Parathyroid adenoma (tissue), 2 donors: ENCODE results near the gene SLC6A12.
A peak's percentile ranks its signal among the peaks of the same experiment; 100 is the strongest.

Source experiments
- H2AFZ ChIP-seq: fragments of 300-600 bp; sonication (generic); one replicate; pipeline ENCODE4 v1.7.0; 2017; ENCODE audit warnings: antibody characterized with exemption, mild to moderate bottlenecking
- H3K27ac ChIP-seq: fragments of 300-600 bp; sonication (generic); one replicate; pipeline ENCODE4 v1.7.0; 2017
- H3K27me3 ChIP-seq: fragments of 300-600 bp; sonication (generic); one replicate; pipeline ENCODE4 v1.7.0; 2017; ENCODE audit warnings: low read length; ENCODE audit not compliant: control insufficient read depth, insufficient read depth
- H3K36me3 ChIP-seq: fragments of 300-600 bp; sonication (generic); one replicate; pipeline ENCODE4 v1.7.0; 2017; ENCODE audit warnings: low read length; ENCODE audit not compliant: control insufficient read depth, insufficient read depth
- H3K4me1 ChIP-seq: fragments of 300-600 bp; sonication (generic); one replicate; pipeline ENCODE4 v1.7.0; 2017; ENCODE audit warnings: control low read depth
- H3K4me2 ChIP-seq: fragments of 300-600 bp; sonication (generic); one replicate; pipeline ENCODE4 v1.7.0; 2017; ENCODE audit warnings: low read length
- H3K4me3 ChIP-seq: fragments of 300-600 bp; sonication (generic); one replicate; pipeline ENCODE4 v1.7.0; 2017; ENCODE audit warnings: low read depth, low read length
- H3K79me2 ChIP-seq: fragments of 300-600 bp; sonication (generic); one replicate; pipeline ENCODE4 v1.7.0; 2017; ENCODE audit warnings: control low read depth
- H3K9ac ChIP-seq: fragments of 300-600 bp; sonication (generic); one replicate; pipeline ENCODE4 v1.7.0; 2017; ENCODE audit warnings: mild to moderate bottlenecking
- H3K9me3 ChIP-seq: fragments of 300-600 bp; sonication (generic); one replicate; pipeline ENCODE4 v1.7.0; 2017; ENCODE audit warnings: low read length; ENCODE audit not compliant: control insufficient read depth
- TF ChIP-seq, protein P1 (sequence below): fragments of 300-600 bp; sonication (generic); IDR thresholded peaks from one replicate; pipeline ENCODE4 v1.7.0; 2017; ENCODE audit warnings: antibody characterized with exemption, mild to moderate bottlenecking
- donor health status: primary hyperparathyroidism.

SLC6A12 gene

GRCh38 chr12:148676-149416 is 65.1 kb downstream of the SLC6A12 start:
- no peak overlapping the region for H2AFZ ChIP-seq
- no peak overlapping the region for H3K27ac ChIP-seq
- H3K9ac ChIP-seq, result no peak overlapping the region
- TF ChIP-seq, protein P1, sequence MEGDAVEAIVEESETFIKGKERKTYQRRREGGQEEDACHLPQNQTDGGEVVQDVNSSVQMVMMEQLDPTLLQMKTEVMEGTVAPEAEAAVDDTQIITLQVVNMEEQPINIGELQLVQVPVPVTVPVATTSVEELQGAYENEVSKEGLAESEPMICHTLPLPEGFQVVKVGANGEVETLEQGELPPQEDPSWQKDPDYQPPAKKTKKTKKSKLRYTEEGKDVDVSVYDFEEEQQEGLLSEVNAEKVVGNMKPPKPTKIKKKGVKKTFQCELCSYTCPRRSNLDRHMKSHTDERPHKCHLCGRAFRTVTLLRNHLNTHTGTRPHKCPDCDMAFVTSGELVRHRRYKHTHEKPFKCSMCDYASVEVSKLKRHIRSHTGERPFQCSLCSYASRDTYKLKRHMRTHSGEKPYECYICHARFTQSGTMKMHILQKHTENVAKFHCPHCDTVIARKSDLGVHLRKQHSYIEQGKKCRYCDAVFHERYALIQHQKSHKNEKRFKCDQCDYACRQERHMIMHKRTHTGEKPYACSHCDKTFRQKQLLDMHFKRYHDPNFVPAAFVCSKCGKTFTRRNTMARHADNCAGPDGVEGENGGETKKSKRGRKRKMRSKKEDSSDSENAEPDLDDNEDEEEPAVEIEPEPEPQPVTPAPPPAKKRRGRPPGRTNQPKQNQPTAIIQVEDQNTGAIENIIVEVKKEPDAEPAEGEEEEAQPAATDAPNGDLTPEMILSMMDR, result no peak
- H3K4me1 ChIP-seq, result peaks cover 55% of the 10 kb centered on the region
- no peaks in the 10 kb centered on the region for H3K79me2 ChIP-seq
- H3K36me3 ChIP-seq, result no peaks in the 10 kb centered on the region
- no peaks in the 10 kb centered on the region for H3K9me3 ChIP-seq
- H3K4me2 ChIP-seq, result no peak overlapping the region
- no peak overlapping the region for H3K4me3 ChIP-seq
- no peaks in the 10 kb centered on the region for H3K27me3 ChIP-seq

DNA sequence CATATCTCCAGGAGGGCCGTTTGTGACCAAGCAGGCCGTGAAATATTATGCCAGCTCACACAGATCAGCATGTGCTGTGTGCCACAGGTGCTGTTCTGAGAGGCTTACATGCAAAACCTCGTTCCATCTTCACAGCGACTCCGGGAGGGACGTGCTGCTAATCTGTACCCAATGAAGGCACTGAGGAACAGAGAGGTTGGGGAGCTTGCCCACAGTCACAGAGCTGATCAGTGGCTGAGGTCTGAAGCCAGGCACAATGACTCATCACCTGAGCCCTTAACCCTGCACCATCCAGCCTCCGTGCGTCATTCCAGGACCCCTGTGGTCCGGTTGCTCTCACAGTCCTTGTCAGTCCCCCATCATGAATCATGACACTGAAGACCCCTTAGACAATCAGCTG is 66.7 kb downstream of the SLC6A12 start:
- Histone ChIP-seq H3K4me2 (no peak overlapping the region), H3K4me1 (peaks cover 59% of the 10 kb centered on the region), H3K27ac (peak overlapping the region; percentile 97), H3K9me3 (no peaks in the 10 kb centered on the region), H2AFZ (no peak overlapping the region), H3K79me2 (no peaks in the 10 kb centered on the region), H3K36me3 (no peaks in the 10 kb centered on the region), H3K27me3 (no peaks in the 10 kb centered on the region), H3K9ac (no peak overlapping the region), H3K4me3 (no peak overlapping the region)
- TF ChIP-seq, protein P1, result no peak

DNA sequence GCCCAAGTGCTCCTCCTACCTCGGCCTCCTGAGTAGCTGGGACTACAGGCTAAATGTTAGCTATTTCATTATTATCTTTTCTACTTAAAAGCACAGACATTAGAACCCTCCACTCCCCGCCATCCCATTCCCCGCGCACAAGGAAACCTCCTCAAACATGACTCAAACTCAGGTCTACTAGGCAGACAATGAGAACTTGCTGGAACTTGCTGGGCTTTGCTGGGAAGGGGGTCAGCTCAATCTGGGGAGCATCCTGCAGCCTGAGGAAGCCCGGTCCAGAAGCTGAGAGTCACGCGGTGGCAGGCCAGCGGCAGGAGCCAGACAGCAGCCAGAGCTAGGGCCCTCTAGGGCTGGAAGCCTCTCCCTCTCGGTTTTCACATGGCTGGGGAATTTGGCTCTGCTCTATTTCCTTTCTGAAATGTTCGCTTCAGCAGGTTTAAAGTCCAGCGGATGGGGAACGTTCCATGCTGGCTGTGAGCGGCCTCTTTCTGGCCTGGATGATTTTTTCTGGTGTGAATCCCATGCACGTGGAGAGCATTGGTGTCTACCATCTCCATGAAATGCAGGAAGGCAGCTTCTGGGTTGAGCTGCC is 68.5 kb downstream of the SLC6A12 start:
- H3K36me3 ChIP-seq, result no peaks in the 10 kb centered on the region
- TF ChIP-seq, protein P1, result no peak
- H3K4me2 ChIP-seq, result peak overlapping the region; percentile 13
- peaks cover 75% of the 10 kb centered on the region for H3K4me1 ChIP-seq
- H3K9me3 ChIP-seq, result no peaks in the 10 kb centered on the region
- H3K4me3 ChIP-seq, result no peak overlapping the region
- peak overlapping the region; percentile 44 for H2AFZ ChIP-seq
- no peaks in the 10 kb centered on the region for H3K79me2 ChIP-seq
- no peaks in the 10 kb centered on the region for H3K27me3 ChIP-seq
- peak overlapping the region; percentile 97 for H3K27ac ChIP-seq
- H3K9ac ChIP-seq, result no peak overlapping the region

- peaks cover 82% of the 10 kb centered on the region for H3K4me1 ChIP-seq
- H2AFZ ChIP-seq, result peak overlapping the region; percentile 36
- no peak overlapping the region for H3K9ac ChIP-seq
- H3K4me2 ChIP-seq, result peak overlapping the region; percentile 34
- H3K4me3 ChIP-seq, result no peak overlapping the region
- no peaks in the 10 kb centered on the region for H3K79me2 ChIP-seq
- no peaks in the 10 kb centered on the region for H3K36me3 ChIP-seq
- H3K9me3 ChIP-seq, result no peaks in the 10 kb centered on the region
- H3K27ac ChIP-seq, result peak overlapping the region; percentile 97
- TF ChIP-seq, protein P1, result no peak
- H3K27me3 ChIP-seq, result no peaks in the 10 kb centered on the region
Observed at GRCh38 chr12:144650-145284, 69.2 kb downstream of the SLC6A12 start.
